ENCODE results near the gene PLD1.

- no peak for TF ChIP-seq GATA3 (IDR thresholded peaks at IDR 0.05; ENCODE audit: low read depth, low read length)
- no peak for TF ChIP-seq GATA2 (IDR thresholded peaks at IDR 0.05; ENCODE audit: low read depth, low read length)
Observed at GRCh38 chr3:171671709-171672108, 138.6 kb downstream of the PLD1 start.
